ENCODE results near the gene ALOXE3. TPM values are rescaled to one million over a fixed set of nuclear protein-coding genes. Genes with fewer than 3 reads are reported as not detected.

The ALOXE3 gene
- total RNA-seq, 1 experiment from 2014 or later: 0.13 TPM

DNA sequence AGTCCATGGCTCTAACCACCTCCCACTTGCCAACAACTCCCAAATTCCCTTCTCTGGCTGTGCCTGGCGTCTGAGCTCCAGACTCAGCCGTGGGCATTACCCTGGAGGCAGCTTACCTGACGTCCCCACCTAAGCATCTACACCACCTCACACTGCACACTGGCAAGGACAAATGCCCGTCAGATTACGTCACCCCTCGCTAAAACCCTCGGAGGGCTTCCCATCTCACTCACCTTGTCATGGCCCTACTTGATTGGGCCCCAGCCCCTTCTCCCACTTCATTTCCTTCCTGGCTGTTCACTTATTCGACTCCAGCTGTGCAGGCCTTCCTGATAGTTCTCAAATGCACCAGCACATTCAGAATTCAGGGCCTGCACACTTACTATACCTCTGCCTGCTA, 13.4 kb downstream of the ALOXE3 start:
- Mint-ChIP-seq H3K36me3 (ENCODE audit: insufficient read depth in 1 of 3, low read depth in 3 of 3) (no peaks in the 10 kb centered on the region), H3K27ac (no peak overlapping the region), H3K27me3 (ENCODE audit: low read depth) (peaks cover 45% of the 10 kb centered on the region), H3K4me1 (peaks cover 6 to 10% of the 10 kb centered on the region in 2 experiments), H3K9me3 (no peaks in the 10 kb centered on the region), H3K4me3 (no peak overlapping the region)
- H2BK12ac ChIP-seq (ENCODE audit: insufficient read length, low read depth, low read length): no peak overlapping the region
- H4K5ac ChIP-seq (ENCODE audit: insufficient read length, low read depth, low read length): no peak overlapping the region
- no peaks in the 10 kb centered on the region for H3K79me2 ChIP-seq (ENCODE audit: insufficient read depth, low read length)
- WGBS (ENCODE audit: extremely low coverage, insufficient read length, low lambda C conversion rate): no CpG with 5 or more reads among the region's 8 CpGs
- no peaks in the 10 kb centered on the region for H3K79me1 ChIP-seq (ENCODE audit: insufficient read depth, low read depth, low read length, poor library complexity, severe bottlenecking)
- no peaks in the 10 kb centered on the region for H3K4me1 ChIP-seq (ENCODE audit: insufficient read depth, low read length)
- no peak overlapping the region for H4K8ac ChIP-seq (replicated peaks; ENCODE audit: insufficient read length, low read depth, low read length)
- H3K4me2 ChIP-seq (ENCODE audit: insufficient read depth, insufficient read length, low read length): no peak overlapping the region
- peaks cover 3% of the 10 kb centered on the region; the same call in 1 of the 2 replicates for H3K27me3 ChIP-seq (ENCODE audit: insufficient read depth, low read length)
- H3K23me2 ChIP-seq (ENCODE audit: insufficient read length, low read depth, low read length, poor library complexity, severe bottlenecking): peaks cover 3% of the 10 kb centered on the region
- H2AK5ac ChIP-seq (ENCODE audit: insufficient read length, low read length): no peak overlapping the region
- peak overlapping the region; percentile 50; the same call in 1 of the 2 replicates for H3K14ac ChIP-seq (ENCODE audit: insufficient read depth, low read length)
- no peak overlapping the region for H3K27ac ChIP-seq (ENCODE audit: insufficient read length, low read depth, low read length)
- H4K91ac ChIP-seq (ENCODE audit: insufficient read length, low read depth, low read length): no peak overlapping the region
- H3K4ac ChIP-seq (ENCODE audit: low read depth, low read length): no peak overlapping the region
- no peaks in the 10 kb centered on the region for H4K20me1 ChIP-seq (ENCODE audit: control insufficient read depth, insufficient read depth, insufficient read length)
- no peak overlapping the region for H2BK20ac ChIP-seq (ENCODE audit: low read depth, low read length, poor library complexity, severe bottlenecking)
- H3K56ac ChIP-seq (ENCODE audit: insufficient read length, low read depth, low read length): no peak overlapping the region
- no peak for TF ChIP-seq CTCF (conservative IDR thresholded peaks at IDR 0.05)
- H3K23ac ChIP-seq (ENCODE audit: insufficient read length, low read depth, low read length): no peak overlapping the region
- no peak overlapping the region for H2BK5ac ChIP-seq (ENCODE audit: insufficient read length, low read length)
- H3K9me3 ChIP-seq (ENCODE audit: control insufficient read depth, low read depth, low read length): no peaks in the 10 kb centered on the region
- no peak for DNase-seq
- H2BK15ac ChIP-seq (ENCODE audit: low read depth, low read length): no peak overlapping the region
- no peak overlapping the region for H3K18ac ChIP-seq (ENCODE audit: insufficient read length, low read depth, low read length)
- H2AFZ ChIP-seq (ENCODE audit: low read length): no peak overlapping the region
- no peak overlapping the region for H3K9ac ChIP-seq (ENCODE audit: extremely low read depth, insufficient read length, low read length)
- H2BK120ac ChIP-seq (ENCODE audit: low read depth, low read length, poor library complexity, severe bottlenecking): no peak overlapping the region
- no peak overlapping the region for H3T11ph ChIP-seq (ENCODE audit: low read length)

All from H9 (cell line).